GM21825 (cell line): ENCODE measurements around the gene SIRT3.
"Not testable (repeated sequence)": the region's sequence is repeated elsewhere in the genome, so short reads cannot be mapped to it uniquely, and the experiment has no call there.

Experiments used
- ATAC-seq: cut with Tn5 transposase; IDR thresholded peaks from one replicate; pipeline ENCODE4 v1.9.1; 2021; ENCODE audit warnings: mild to moderate bottlenecking, moderate library complexity; ENCODE audit not compliant: unreplicated experiment

SIRT3 gene

DNA sequence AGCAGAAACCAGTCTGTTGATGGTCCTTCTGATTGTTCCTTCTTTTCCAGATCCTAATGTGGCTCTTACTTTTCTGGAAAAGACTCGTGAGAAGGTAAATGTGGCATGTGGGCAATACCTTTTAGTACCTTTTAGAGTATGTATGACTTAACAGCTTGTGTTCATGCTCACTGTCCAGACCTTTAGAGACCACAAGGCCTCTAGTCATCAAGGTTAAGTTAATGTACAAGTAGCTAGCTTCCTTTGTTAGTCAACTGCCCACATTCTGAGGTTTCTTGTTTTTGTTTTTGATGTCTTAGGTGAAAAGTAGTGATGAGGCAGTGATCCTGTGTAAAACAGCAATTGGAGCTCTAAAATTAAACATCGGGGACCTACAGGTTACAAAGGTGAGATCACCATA lies 8.2 kb upstream of the SIRT3 start:
- ATAC-seq: no peak

DNA sequence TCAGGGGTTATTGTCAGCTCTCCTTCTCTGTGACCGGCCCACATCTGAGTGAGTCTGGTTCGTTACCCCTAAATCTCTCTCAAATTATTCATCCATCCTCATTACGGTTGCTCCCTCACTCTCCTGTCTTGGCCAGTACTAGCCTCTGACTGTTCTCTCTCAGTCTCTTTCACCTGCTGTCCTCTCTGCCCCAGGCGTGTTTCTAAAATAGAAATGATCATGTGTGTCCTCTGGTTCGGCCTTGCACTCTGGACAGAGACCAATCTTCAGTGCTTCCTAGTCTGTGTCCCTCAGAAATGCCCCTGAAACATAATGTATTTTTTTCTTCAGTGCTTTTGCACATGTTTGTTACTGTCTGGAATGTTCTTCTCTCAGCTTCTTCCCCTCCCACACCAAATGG lies 5.5 kb upstream of the SIRT3 start:
- ATAC-seq: no peak

DNA sequence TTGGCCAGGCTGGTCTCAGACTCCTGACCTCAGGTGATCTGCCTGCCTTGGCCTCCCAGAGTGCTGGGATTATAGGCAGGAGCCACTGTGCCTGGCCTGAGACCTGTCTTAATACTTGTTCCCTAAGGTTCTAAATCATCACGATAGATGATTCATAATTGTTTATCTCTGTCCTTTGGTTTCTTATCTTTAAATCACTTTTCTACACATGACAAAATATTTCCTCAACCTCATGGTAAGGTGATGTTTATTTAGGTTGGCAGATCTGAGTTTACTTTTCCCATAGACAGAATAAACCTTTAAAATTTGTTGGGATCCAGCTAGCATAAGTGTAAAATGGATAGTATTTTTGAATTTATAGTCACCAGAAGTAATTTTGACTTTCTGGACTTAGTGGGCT lies 4.2 kb upstream of the SIRT3 start:
- ATAC-seq: no peak

DNA sequence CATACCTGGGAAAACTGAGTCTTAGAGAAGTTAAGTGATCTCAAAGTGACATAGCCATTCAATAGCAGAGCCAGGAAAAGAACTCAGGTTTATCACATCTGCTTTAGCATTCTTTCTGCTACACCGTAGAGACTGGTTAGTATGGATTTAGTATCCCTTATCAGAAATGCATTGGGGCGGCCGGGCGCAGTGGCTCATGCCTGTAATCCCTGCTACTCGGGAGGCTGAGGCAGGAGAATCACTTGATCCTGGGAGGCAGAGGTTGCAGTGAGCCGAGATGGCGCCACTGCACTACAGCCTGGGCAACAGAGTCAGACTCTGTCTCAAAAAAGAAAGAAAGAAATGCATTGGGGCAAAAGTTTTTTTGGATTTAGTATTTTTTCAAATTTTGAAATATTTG lies 2.2 kb upstream of the SIRT3 start:
- not testable (repeated sequence) for ATAC-seq

DNA sequence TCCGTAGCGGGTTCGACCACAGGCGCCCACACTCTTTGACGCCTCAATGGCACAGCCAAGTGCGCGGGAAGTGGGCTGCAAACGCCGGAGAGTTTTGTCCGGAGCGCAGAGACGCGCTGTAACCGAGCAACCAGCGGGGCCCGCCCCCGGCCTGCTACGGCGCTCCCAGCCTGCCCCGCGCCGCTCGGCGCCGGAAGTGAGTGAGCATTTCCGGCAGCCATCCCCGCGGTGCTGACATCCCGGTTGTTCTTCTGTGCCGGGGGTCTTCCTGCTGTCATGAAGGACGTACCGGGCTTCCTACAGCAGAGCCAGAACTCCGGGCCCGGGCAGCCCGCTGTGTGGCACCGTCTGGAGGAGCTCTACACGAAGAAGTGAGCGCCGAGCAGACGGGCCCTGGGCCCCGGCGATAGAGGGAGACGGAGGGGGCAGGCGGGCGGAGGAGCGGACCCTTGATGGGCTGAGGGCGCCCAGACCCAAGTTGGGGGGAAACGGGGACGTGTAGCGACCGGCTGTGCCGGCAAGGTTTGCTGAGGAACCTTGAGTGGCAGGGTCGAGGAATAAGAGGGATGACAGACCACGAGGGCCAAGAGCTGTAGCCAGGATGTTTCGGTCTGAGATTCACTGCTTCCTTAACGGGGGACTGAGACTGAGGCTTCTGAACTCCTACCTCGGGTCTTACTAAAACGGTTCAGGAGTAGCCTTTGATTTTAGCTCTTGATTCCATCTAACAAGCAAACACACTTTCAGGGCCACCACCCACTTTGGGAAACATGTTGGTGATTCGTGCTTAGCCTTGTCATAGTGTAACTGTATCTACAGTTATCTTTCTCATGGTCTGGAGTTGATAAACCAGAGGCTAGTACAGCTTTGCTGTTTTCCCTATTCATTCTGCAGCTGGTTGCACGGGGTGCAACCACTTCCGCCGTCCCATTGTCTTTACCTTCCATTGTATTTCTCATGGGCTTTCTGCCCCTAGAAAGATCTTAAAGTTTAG lies 929 bp upstream of the SIRT3 start, which contains the start of gene PSMD13:
PSMD13 (plus strand) TSS at position 203 of the 994 bp plus-strand sequence; CDS start at position 277, 74 bp downstream.
- peak; percentile 81 for ATAC-seq

DNA sequence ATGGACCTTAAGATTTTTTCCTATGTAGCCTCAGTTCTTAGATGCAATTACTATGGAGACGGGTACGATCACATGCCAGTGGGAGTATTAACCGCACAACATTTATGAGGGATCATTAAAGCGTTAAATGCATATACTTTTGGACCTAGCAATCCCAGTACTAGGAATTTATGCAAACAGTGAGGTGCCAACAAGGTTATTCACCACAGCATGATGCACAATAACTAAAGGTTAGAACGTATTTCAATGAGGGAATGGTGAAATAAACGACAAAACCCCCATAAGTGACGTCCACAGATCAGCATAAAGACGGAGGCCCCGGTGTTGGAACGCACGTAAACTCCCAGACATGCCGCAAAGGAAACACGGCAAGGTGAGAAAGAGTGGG lies 539 bp downstream of the SIRT3 start:
- no peak for ATAC-seq

DNA sequence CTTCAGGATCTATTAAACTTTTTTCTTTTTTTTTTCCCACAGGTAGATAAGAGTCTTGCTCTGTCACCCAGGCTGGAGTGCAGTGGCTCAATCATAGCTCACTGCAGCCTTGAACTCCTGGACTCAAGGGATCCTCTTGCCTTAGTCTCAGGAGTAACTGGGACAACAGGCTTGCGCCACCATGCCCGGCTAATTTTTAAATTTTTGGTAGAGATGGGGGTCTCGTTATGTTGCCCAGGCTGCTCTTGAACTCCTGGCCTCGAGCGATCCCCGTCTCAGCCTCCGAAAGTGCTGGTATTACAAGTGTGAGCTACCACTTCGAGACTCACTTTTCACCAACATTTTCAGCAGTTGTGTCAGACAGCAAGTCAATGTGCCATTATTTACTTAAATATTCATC lies 962 bp downstream of the SIRT3 start:
- no peak for ATAC-seq

DNA sequence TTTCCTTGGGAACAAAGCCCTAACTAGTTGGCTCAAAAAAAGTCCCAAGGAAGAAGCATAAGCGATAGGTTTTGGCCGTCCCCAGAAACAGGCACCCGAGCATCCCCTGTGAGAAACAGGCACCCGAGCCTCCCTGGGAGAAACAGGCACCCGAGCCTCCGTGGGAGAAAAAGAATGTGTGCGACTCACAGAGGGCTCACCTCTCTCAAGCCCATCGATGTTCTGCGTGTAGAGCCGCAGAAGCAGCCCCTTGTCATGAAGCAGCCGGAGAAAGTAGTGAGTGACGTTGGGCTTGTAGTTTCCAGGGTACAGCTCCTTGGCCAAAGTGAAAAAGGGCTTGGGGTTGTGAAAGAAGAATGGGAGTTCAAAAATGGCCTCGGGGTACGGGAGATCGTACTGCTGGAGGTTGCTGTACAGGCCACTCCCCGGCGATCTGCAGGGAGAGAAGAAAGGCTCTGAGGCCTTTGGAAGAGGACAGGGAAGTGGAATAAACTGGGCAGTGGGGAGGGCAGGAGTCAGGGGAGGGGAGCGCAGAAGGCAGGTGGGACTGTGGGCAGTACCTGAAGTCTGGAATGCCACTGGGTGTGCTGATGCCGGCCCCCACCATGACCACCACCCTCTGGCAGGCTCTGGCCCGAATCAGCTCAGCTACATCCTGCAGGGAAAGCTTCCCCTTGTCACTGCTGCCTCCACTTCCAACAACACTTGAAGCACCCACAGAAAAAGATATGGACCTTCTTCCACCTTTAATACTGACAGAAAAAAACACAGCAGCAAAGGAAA lies 3.2 kb downstream of the SIRT3 start:
- no peak for ATAC-seq

DNA sequence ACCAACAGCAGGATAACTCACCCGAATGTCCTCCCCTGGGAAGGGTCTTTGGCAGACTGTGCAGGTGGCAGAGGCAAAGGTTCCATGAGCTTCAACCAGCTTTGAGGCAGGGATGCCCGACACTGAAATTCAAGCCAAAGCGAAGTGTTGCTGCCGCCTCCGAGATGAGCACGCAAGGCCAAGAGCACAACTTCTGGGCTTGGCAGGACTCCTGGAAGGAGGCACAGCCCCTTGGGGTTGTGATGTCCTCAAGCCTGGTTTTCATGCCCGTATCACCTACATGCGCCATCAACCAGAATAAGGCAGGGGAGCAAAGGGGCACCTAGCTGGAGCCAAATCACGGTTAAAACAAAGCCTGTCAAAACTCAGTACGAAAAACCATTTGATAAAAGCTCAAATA lies 5.7 kb downstream of the SIRT3 start:
- no peak for ATAC-seq

DNA sequence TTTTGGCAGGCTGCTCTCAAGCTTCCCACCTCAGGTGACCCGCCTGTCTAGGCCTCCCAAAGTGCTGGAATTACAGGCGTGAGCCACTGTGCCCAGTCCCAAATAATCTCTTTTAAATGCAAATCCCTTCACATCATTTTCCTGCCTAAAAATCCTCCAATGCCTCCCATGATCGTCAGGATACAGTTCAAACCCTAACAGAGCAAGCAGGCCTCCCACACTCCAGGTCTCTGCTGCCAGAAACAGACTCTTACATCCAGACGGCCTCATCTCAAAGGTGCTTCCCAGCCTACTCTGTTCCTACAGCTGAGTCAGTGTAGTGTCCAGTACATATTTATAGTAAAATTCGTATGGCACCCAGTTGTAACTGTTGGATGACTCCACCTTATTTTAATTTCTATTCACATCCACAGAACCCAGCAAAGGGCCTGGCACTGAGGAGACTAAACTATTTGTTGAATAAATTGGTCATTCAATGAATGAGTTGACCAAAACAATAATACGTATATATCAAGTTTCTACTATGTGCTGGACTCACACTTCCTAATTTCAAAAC lies 8.2 kb downstream of the SIRT3 start:
- no peak for ATAC-seq

DNA sequence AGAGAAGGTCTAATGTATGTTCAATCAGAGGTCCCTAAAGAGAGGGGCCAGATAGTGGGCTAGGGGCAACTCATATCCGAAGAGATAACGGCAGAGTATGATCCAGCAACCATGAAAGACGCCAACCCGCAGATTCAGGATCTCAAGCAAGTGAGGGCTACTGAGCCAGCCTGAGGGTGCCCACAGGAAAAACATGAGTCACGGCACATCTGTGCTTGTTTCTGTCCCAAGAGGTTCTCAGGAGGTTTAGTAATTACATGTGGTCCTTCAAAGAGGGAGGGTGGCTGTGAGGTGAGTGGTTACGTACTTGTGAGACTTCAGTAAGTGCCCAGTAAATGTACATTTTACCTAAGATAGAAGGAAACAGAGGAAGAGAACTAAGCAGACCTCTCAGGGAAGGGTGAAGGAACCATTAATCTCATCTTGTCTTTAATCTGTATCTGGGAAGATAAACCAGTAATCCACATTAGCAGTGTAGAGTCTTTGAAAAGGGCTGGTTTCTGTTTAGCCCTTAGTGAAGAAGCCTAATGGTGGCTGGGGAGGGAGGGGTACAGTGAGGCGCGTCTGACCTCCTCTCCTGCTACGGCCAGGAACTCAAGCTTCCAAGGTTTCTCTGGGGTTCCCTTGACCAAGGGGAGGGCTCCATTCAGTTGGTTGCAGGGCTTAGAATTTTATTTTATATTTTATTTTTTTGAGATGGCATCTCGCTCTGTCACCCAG lies 10.2 kb downstream of the SIRT3 start:
- peak; percentile 62 for ATAC-seq

DNA sequence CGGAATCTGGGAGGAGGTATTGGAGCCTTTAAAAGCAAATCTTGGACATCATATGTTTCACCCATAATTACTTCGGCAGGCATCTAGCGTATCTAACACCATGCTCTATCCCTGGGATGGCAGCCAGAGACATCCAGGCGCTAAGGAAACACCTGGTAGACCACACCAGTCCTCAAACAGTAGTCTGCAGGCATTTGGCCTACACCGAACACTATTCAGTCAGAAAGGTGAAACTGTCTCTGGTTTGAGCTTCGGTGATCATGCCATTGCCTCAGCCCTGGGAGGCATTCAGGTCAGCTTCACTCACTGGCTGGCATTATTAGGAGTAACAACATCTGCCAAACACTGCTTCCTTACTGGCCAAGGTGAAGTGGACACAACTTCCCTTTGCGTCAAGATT lies 11.7 kb downstream of the SIRT3 start:
- ATAC-seq: no peak

DNA sequence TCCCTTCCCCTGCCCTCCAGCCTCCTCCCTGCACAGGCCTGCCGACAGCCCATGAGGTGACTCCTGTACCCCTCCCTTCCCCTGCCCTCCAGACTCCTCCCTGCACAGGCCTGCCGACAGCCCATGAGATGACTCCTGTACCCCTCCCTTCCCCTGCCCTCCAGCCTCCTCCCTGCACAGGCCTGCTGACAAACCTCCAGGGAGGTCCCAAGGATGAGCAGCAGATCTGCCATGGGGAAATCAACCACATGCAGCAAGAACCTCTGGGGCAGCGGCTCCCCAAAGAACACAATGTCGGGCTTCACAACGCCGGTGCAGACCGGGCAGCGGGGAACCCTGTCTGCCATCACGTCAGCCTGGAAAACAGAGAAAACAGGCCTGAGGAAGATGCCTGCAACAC lies 12.3 kb downstream of the SIRT3 start:
- ATAC-seq: no peak

DNA sequence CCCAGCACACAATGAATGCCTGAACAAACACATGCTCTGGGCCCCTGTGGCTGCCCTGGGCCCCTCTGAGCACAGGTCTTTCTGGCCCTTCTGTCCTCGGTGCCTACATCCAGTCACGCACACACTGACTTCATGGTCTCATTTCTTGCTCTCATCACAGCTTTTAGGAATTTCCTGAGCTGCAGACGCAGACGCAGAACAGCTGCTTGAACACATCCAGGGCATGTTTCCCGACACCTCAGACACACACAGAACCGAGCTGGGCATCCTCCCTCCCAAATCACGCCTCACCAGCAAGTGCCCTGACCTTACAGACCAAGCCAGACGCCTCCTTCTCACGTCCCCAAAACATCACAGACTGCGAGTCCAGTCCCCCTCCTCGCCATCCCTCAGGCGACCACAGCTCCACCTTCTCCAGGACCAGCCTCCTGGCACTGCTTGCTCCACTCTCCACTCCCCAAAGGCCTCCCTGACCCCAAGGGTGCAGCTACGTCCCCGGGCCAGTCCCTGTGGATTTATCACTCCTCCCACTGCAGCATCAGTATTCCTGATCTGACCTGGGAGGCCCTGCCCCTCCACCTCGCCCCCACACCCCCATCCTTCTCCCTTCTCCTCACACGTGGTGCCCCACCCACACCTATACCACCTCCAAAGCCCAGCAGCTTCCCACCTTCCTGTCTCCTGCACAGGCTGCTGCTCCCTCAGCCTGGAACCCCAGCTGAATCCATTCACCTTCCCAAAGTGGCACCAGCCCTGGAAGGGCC lies 12.9 kb downstream of the SIRT3 start:
- ATAC-seq: no peak

DNA sequence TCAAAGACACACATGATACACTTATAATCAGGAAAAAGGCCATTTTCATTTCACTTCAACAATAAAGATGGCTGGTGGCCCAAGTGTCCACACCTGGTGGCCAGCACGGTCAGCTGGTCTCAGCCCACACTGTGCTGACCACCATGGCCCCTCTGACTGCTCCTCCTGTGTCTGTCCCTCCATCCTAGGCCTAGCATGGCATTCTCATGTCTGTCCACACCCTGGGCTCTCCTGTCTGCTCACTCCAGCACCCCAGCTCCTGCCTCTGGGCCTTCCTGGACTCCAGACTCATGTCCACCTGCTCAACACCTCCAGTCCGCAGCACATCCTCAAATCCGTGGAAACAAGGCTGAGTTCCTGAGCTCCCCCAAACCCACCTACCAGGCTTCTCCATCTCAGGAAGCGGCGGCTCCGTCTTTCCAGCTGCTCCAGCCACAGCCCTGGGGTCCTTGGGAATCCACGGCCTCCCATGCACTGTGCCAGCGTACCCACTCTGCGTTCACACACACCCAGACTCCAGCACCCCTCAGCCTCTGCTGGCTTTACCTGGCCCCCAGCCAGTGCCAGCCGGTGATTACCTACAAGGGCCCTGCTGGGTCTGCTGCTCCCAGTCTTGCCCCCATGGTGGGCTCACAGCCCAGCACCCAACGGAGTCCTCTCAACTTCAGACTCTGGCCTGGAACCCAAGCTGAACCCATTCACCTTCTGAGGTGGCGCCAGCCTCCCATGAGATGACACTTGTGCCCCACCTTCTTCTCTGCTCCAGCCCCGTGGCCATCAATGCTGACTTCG lies 13.9 kb downstream of the SIRT3 start:
- ATAC-seq: no peak

DNA sequence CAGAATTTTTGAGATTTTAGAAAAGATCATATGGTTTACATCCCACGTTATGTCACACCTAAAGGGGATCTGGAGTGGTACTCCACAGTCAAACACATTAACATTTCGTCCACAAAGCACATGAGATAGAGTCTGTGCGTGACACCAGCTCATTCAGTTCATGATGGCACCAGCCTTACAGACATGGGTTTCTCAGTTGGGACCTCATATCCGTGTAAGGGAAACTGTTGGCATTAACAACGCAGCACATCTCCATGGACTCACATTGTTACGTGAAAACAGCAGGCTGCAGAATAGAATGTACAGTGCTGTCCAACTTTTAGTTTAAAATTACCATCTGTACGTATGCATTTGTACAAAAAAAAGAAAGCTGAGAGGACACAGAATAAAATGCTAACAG lies 14.6 kb downstream of the SIRT3 start:
- ATAC-seq: no peak

DNA sequence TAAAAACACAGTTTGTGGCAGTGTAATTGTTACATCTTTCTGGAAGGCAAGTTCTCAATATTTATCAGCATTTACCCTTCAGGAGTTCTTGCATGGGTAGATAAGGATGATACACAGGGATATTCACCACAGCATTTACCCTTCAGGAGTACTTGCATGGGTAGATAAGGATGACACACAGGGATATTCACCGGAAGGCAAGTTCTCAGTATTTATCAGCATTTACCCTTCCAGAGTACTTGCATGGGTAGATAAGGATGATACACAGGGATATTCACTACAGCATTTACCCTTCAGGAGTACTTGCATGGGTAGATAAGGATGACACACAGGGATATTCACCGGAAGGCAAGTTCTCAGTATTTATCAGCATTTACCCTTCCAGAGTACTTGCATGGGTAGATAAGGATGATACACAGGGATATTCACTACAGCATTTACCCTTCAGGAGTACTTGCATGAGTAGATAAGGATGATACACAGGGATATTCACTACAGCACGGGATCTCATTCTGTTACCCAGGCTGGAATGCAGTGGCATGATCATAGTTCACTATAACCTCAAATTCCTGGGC lies 15.4 kb downstream of the SIRT3 start:
- ATAC-seq: not testable (repeated sequence)

DNA sequence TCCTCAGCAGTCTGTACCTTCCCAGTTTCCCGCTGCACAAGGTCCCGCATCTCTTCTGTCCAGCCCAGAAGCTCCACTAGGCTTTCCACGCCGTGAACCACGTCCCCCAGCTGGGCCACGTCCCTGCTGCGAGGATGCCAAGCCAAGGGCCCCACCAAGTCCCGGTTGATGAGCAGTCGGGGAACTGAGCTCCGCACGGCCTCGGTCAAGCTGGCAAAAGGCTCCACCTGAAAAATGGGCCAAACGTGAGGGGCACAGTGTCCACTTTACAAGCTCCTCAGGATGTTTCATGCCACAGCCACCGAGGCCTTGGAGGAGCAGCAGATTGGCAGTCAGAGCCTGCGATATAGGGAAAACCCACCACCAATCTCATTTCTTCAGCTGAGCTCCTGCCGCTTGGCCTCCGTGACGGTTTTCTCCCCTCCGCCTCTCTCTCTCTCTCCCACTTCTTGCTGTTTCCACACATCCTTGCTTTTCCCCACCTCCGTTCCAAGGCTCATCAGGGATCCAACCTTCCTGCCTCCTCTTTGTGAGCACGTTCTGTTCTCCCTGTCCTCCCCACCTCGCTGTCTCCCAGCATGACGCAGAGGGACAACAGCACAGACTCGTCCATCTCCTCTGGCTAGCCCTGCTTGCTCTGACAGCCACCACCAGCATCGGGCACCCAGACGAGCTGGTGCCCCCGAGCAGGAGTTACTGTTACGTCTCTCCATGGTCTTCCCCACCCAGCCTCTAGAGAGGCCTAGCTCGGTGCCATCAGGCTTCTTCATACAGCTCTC lies 17.1 kb downstream of the SIRT3 start:
- ATAC-seq: no peak
